Inflammatory macrophage (primary cell): ENCODE measurements around the gene CACNA1C.

ENCODE experiments used
- DNase-seq, 2 donors: peaks; one replicate each; pipeline ENCODE4 v3.0.0-alpha.2; 2020 to 2022

Gene CACNA1C

DNA sequence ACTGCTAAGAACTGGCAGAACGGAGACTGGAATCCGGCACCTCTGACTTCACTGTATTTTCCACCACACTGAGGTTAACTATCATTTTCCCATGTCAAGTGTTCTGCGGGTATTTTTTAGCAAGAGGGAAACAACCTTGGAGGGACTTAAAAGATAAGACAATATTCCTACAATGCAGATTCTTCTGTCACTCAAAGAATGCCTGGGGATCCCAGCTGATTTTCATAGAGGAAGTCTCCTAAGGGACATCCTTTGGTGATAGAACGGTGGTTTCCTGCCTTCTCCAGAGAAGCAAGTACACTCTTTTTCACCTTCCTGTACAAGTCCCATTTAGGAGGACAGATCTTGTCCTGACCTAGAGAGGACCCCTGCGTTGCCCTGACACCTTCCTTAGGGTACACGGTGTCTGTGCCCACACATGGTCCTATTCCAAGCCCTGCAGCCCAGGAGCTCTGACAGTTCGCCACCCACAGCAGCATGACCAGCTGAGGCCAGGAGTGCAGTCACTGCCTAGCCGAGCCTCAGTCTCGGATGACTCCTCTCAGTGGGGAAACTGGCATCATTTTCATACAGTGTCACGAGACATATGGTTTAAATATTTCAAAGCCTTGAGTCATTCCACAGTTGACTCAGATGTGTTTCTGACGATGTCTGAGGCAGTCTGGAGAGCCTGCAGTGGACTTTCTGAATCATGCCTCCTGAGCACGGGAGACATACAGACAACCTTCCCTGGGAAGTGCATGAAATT, 560.7 kb downstream of the CACNA1C start:
- peak; percentile 83 to 94 for DNase-seq

DNA sequence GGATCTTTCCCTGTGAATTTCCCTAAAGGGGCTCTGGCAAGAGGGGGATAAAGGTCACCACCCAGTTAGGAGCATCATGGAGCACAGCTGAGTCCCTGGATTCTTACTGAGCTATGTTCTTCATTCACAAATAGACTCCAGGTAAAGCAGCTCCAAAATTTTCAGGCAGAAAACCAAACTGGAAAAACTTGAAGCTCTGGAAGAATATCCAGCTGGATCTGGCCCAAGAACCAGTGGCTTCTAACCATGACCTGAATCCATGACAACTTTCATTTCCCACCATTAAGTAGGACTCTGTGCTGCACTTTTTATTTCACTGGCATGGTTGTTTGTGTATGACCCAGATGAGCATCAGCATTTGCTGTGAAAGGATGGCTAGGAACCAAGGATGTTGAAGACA, 561.6 kb downstream of the CACNA1C start:
- DNase-seq, result no peak

DNA sequence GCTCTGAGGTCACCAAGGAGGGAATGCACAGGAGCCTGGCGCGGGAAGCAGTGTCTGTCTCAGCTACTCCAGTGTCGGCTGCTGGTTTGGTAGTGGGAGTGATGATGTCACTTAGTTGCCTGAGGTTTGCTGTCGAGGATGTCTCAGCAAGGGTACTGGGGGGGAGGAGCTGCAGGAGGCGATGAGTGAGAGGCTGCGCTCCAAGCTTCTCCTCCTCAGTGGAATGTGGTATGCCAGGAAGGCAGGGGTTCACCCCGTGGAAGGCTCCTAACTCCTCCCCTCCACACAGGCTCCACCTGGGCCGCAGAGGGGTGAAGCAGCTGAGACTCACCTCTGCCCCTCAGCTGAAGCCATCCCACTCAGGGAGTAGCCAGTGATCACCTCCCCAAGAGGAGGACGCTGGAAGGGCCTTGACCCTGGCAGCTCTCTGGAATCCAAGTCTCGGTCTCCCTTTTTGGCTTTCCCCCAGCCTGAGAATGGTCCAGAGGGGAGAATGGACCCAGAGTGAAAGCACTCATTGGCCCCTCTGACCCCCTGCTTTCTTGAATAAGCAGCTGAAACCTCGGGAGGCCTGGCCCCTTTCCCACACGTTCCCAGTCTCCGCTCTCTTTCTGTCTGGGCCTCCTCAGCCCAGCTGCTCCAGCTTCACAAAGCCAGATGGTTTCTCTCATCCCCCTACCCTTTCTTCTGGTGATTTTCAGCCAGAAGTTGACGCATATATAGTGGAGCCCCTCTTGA, 563.0 kb downstream of the CACNA1C start:
- peak in 1 of 2 donors; percentile 30 for DNase-seq

DNA sequence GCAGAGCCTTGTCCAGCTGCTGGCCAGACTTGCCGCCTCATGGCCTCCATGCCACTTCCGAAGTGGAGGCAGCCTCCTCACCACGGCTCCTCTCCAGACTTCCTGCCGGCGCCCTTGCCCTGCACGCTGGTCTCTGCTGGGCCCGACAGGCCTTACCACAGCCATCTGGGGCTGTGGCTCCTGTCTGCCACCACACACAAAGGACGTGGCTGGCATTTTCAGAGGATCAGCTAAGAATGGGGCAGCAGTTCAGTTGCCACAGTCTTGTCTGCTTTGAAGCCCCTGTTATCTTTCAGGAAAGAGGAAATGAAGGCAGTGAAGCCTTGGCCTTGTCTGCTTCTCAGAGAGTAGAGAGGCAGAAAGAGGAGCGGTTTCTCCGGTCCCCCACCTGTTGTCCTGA, 564.0 kb downstream of the CACNA1C start:
- DNase-seq, result no peak

DNA sequence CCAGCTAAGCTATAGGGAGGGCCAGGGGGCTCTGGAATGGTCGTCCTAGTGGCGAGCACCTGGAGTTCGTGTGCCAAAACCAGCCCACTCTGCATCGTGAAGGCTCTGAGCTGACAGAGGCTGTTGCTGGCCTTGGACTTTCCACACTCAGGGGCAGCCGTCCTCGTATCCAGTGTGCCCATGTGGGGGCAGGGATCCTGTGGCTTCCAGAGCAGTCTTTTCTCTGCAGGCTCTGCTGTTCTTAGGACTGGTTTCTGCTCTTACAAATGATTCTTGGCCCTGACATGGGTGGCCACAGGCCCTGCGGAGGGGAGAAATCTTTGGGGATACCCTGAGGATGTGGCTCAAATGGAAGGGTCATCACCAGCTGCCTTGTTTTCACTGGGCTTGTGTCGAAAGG, 564.6 kb downstream of the CACNA1C start:
- DNase-seq, result no peak

DNA sequence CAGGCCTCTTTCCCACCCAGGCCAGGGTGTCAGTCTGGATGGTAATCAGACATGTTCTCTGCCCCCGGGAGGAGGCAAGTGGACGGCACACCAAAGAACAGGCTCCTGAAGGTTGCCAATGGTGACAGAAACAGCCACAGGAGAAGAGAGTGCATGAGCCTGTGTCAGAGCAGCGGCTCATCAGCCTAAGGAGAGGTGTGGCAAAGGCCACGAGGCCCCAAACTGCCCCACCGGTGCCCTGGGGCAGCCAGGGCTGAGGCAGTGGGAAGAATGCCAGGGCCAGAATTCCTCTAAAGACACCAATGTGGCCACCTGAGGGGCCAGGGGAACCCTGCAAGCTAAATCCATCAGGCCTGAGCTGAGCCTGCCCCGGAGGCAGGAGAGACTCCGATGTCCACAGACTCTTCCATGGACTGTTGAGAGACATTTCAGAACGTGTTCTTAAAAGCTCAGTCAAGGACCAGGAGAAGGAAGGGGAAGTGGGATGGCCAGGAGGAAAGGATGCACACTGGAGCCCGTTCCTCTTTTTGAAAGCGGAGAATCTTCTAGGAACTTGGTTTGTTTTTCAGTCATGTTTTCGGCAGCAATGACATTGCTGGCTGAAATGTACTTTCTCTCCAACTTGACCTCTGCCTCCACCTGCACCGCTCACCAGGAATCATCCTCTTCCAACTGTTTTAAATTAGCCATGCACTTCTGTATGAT, 565.7 kb downstream of the CACNA1C start:
- peak; percentile 33 to 65 for DNase-seq

DNA sequence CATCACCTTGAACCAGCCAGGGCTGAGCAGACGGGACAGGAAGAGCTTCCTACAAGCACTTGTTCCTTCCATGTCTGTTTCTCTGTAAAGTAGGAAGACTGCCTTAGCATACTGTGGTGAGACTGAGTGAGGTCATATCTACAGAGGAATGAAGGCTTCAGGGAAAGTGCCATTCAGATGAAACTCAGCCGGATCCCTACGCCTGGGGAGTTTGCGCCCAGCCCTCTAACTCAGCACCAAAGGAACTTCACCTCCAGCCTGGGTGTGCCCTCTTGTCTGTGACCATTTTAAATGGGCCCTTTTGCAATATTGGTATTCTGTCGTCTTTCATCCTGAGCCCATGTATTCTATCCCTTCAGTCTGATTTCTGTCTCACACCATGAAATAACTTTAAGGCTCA, 566.3 kb downstream of the CACNA1C start:
- no peak for DNase-seq

DNA sequence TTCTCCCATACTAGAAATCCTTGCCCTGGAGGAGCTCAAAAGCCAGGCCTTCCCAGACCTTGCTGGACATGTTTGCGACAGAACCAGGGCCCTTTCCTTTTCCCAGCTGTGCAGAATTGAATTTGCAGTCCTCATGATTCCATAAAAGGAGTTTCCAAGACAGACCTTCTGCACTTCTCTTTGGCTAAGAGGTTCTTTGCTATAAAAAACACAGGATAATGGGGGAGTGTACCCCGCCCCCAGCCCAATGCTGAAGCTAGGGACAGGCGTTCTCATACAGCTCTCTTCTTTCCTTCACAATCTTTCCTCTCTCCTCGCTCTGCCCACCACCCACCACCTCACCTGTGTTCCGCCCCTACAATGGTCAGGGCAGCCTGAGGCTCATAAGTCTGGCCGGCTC, 569.7 kb downstream of the CACNA1C start:
- no peak for DNase-seq

DNA sequence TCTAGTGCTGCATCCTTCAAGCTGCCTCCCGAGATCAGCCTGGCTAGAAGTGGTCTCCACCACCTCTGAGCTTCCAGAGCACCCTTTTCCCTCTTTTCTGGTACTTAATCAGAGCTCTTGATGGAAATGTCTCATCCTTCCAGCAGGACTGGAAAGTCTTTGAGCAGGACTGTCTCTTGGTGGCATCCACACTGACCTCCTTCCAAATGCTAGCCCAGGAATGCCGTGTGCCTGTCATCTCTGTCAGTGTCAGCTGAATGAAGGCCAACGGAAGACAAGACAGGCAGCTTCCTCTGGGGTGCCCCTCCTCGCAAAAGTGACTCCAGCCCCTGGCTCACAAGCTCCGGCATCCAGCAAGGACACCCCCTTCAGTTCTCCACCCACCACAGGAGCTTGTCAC, 570.7 kb downstream of the CACNA1C start:
- DNase-seq, result no peak

DNA sequence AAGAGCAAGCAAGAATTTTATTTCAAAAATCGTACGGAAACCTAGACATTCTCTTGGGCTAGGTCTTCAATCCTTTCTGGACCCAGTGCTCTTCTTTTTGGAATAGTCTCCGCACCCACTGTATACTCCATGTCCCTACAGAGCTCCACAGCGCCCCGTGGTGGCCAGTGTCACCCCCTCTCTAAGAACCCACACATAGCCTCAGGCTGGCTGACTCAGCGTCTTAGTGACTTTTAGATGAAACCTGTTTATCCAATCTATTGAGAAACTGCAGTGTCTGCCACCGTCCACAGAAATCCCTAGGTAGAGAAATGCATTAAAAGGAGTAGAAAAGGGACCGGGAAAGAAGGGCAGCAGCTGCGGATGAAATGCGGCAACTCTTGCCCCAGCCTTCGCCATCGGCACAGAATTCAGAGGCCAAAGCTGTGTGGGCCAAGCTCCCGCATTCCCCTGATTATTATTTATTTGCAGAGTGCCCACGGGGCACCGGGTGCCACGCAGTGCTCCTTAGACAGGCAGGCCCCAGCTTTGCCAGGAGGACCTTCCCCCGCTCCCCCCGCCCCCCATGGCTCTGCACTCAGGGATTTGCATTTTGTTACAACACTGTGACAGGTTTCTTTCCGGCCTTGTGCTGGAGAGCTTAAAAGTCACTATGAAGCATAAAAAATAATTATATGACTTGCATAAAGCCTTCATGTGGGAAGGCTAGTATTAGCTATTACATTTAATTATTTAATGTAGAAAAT, 571.9 kb downstream of the CACNA1C start:
- peak in 1 of 2 donors; percentile 50 for DNase-seq

DNA sequence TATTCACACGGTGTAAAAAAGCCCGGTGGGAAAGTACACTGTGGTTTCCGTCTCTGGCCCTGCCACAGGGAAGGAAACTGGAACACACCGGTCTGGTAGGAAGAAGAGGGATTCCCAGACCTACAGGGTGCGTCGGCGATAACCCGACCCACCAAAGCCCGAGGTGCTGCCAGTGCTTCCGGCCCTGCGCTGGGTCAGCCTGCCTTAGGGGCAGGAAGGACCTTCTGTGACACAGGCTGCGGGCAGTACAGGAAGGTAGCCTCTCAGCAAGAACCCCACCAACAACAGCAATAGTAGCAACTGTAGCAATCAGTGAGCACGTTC, 572.5 kb downstream of the CACNA1C start:
- no peak for DNase-seq

DNA sequence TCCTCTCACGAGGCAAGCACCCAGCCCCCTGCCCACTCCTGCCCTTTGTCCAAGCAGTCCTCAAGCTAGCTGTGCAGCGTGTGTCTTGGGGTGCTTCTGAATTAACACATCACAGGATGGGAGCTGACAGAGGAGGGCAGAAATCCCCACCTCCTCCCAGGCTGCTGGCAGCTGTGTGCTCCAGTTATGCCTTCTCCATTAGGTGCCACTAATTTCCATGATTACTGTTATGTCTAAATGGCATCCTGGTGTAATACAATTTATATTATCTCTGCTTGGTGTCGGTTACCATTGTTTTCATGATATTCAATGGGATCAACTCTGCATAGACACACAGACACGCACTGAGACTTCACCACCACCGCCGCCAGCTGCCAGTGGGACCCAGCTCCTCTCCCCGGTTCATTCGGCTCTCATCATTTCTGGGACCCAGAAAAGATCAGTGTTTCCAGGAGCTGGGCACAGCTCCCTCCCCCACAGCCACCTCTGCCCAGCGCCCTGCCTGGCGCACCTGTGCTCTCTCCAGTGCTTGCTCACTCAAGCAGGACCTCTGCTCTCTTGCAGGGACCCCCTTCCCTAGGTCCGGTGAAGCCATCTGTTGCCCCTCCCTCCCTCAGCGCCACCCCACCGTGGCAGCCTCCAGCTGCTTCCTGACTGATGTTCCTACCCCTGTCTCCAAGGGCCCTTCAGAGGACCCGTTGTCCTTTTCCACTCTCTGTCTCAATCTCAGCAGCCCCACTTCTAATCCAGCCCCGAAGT, 574.5 kb downstream of the CACNA1C start:
- no peak for DNase-seq

DNA sequence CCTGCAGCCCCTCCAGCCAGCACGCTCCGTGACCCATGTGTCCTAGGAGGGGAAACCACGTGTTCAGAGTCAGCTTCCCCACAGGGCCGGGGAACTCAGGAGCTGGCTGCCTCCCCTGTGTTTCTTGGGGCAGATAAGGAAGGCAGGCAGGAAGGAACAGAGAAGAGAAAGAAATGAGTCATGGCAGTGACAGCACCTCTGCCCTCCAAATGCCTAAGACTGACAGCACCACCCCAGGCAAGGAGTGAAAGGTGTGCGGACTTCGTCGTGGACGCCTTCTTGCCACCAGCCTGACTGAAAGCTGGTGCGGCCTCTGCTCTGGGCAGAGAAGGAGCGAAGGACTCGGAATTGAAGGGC, 575.0 kb downstream of the CACNA1C start:
- DNase-seq, result no peak

DNA sequence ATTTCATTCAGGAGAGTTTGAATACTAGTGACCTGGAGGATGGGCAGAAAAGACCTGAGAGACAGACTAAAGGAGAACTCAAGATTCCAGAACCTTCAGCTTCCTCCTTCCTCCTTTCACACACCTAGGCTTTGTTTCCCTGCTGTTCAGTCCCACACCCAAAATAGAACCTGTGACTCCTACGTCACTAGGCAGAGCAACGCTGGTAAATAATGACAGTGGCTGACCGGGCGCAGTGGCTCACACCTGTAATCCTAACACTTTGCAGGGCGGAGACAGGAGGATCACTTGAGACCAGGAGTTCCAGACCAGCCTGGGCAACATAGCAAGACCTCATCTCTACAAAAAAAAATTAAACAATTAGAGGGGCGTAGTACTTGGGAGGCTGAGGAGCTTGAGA, 575.6 kb downstream of the CACNA1C start:
- no peak for DNase-seq

DNA sequence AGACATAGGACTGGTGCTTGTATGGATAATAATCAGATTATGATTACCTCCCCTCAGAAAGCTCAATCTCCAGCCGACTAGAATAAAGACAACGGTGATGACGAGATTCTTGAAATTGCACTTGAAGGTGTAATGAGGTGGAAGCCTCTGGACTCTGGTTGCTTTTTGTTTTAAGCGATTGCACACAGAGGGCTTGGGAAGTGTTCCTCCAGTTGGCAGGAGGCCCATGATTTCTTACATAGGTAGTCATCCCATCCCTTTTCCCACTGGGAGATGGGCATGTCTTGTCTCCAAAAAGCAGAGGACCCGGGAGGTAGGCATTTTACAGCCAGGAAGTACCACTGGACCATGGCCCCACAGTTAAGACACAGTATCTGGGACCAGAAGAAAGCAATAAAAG, 576.3 kb downstream of the CACNA1C start:
- no peak for DNase-seq

DNA sequence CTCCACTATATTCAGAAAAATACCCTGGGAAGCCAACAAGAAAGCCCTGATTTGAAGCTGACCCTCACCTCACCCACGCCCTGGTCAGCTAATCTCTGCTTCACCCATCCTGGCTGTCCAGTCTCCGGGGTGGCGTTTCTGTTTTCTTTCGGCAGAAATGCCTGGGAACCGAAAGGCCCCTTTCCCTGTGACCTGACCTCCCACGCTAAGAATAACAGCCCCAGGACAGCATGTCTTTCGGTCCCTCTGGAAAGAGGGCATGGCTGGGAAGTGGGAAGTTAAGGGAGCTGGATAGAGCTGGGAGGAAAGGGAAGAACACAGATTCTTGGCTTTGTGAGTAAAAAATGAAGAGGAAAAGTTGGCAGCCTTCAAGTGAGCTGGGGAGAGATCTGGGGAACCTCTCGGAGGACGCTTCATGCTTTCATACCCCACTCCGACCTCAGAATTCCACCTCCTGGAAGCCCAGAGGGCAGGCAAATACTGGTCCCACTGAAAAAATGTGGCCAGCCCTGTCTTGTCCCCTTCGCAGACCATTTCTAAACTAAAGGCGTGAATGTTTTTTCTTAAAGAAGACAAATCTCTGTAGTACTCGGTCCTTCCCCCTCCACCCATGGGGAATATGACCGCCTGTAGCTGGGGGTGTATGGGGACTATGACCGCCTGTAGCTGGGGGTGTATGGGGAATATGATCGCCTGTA, 579.0 kb downstream of the CACNA1C start:
- DNase-seq, result no peak

DNA sequence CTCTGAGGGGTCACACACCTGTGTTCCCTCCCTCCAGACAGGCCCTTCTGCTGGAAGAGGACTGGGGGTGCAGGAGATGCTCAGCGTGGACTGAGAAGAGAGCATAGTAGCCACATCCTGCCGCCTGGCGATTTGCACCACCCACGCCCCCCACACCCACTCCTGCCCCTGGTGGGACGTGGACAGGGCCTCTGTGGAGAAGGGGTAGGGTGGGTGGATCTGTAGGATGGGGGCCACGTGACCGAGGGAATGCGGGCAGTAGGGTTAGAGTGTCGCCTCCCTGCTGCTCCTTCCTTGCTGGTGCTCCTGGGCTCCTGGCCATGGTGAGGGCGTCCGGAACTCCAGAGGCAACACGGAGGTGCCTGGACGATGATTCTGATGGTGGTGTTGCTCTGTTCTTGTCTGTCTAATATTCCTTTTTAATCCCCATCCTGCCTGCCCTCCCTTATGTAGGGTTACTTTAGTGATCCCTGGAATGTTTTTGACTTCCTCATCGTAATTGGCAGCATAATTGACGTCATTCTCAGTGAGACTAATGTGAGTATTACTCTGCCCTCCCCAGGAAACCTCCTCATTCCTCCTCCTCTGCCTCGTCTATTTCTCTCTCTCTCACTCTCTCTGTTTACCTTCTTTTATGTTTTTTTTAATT, 580.5 kb downstream of the CACNA1C start:
- DNase-seq, result no peak

DNA sequence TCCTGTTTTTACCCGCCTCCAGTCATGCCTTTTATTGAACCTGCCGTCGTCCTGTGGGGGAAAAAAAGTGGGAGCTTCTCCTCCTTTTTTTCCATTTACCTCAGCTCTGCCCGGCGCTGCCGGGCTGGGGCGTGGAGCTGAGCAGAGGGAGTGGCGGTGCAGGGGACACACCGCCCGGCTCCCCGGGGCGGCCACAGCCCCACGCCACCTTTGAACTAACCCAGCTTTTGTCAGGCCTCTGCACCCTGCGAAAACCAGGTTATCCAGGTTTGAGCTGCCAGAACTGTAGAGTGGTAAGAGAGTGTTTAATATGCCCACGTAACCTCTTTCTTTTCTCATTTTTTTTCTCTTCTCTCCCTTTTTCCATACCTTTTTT, 581.0 kb downstream of the CACNA1C start:
- no peak for DNase-seq

DNA sequence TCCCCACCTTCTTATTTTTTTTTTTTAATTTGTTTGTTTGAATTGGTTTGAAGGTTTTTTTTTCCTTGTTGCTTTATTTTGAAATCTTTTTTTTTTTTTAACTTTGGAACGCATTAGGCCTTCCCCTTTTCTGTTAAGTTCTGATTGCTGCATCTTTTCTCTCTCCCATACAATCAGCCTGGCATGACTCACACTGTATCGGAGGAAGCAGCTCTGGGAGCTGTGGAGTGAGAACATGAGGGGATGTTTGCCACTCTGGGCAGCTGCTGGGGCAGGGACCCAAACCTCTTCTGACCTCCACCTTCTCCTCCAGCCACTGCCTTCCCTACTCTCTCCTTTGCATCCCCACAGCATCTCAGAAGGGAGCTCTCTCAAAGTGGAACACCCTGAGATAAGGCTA, 581.7 kb downstream of the CACNA1C start:
- DNase-seq, result peak; percentile 74 to 83

DNA sequence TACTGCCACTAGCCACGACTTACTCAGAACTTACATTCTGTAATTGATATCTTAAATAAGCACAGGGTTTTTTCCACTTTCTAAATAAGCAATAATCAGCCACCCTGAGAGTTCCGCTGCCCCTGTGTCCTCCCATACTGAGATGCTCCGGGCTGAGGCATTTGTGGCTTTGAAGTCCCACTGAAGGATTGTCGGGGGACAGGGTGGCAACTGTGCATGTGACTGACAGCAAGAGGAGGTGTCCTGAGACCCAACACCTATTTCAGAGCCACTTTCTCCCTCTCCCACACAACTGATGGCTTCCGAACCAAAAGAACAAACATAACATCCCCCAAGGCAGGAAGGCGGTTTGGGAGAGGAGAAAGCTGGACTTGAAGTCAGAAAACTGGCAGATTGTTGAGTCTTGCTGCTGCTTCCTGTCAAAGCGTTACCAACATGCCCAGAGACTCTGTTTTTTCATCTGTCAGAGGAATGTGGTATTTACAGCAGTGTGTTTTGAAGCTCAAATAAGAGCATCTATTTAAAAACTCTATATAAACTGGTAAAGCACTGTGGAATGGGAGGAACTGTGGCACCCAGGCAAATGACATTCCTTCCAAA, 584.1 kb downstream of the CACNA1C start:
- no peak for DNase-seq

DNA sequence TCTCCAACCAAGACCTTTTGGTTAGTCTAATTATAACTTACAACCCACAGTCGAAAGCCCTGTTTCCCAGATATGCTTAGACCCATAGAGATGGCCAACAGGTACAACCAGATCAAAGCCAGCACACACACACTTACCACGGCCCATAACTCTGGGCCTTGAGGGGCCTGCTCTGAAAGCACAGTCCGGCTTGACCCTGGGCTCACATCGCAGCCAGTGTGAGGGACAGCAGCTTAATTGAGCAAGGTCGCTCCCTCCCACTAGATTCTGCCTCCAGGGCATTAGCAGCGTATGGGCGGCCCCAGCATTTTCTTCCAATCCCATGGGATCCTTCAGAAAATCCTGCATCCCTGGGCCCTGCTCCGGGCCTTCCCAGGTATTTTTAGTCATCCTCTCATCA, 584.6 kb downstream of the CACNA1C start:
- DNase-seq, result no peak
